Neural cell (in vitro differentiated cells): ENCODE results near the gene TTLL5.

ENCODE experiments used
- SMC3 ChIP-seq: fragments of 450-650 bp; conservative IDR thresholded peaks from 2 replicates; pipeline ENCODE4 v1.6.1; 2014; ENCODE audit warnings: antibody characterized with exemption, mild to moderate bottlenecking, moderate library complexity; ENCODE audit not compliant: poor library complexity
- TF ChIP-seq, protein P1 (sequence below): fragments of 450-650 bp; IDR thresholded peaks from 2 replicates; pipeline ENCODE4 v1.5.1; 2014; ENCODE audit warnings: antibody characterized with exemption, mild to moderate bottlenecking, moderate library complexity; ENCODE audit not compliant: poor library complexity, severe bottlenecking

DNA sequence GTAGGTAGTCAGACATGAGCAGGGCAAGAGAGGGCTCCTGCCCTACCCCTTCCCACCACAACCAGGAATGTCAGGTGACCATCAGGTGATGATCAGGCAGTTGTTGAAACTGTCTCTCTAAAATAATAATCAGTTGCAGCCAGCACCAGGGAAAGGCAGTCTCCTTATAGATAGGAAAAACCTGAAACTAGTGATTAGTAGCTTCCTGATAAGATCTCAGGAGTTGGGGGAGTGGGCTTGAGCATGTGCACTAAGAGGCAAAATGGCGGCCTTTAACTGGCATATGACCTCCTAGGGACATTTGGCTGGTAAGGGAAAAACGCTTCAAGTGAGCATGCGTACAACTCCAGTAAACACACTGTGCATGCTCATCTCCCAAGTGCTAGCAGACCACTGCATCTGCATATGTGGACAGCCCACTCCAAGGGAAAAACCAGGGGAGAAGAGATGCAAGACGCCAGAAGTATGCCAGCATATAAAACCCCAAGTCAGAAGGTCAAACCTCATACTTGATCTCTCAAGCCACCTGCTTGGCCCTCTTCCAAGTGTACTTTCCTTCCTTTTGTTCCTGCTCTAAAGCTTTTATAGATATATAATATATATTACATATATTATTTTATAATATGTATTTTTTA is 283.7 kb downstream of the TTLL5 start:
- TF ChIP-seq, protein P1, sequence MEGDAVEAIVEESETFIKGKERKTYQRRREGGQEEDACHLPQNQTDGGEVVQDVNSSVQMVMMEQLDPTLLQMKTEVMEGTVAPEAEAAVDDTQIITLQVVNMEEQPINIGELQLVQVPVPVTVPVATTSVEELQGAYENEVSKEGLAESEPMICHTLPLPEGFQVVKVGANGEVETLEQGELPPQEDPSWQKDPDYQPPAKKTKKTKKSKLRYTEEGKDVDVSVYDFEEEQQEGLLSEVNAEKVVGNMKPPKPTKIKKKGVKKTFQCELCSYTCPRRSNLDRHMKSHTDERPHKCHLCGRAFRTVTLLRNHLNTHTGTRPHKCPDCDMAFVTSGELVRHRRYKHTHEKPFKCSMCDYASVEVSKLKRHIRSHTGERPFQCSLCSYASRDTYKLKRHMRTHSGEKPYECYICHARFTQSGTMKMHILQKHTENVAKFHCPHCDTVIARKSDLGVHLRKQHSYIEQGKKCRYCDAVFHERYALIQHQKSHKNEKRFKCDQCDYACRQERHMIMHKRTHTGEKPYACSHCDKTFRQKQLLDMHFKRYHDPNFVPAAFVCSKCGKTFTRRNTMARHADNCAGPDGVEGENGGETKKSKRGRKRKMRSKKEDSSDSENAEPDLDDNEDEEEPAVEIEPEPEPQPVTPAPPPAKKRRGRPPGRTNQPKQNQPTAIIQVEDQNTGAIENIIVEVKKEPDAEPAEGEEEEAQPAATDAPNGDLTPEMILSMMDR: no peak
- TF ChIP-seq SMC3: no peak
